Measurements from ENCODE around the gene HOXC4. TPM values are rescaled to one million over a fixed set of nuclear protein-coding genes. Genes with fewer than 3 reads are reported as not detected.

HOXC4 gene
- total and polyA plus RNA-seq, 5 experiments from 2014 or later, result 0.25 to 0.65 (median 0.53) TPM; not detected in 1

DNA sequence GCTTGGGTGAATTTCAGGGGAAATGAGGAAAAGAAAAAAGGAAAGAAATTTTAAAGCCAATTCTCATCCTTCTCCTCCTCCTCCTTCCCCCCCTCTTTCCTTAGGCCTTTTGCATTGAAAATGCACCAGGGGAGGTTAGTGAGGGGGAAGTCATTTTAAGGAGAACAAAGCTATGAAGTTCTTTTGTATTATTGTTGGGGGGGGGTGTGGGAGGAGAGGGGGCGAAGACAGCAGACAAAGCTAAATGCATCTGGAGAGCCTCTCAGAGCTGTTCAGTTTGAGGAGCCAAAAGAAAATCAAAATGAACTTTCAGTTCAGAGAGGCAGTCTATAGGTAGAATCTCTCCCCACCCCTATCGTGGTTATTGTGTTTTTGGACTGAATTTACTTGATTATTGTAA, 1.9 kb downstream of the HOXC4 start:
- Mint-ChIP-seq H3K9me3 (no peaks in the 10 kb centered on the region), H3K4me3 (peak overlapping the region in 2 of 10 donors; percentile 22 to 28), H3K27ac (no peak overlapping the region), H3K4me1 (peaks cover 12 to 34% (median 31%) of the 10 kb centered on the region in 4 donors), H3K36me3 (peaks cover 0 to 1% (median 0%) of the 10 kb centered on the region in 3 donors), H3K27me3 (peaks cover 32 to 83% (median 72%) of the 10 kb centered on the region in 5 donors)
- POLR2A ChIA-PET, result interaction anchor here (0.5 to 1.1 kb wide), 2 partner anchors 74 to 176 kb away, joined by 3 to 4 read pairs; no protein-coding TSS in a partner anchor
- ATAC-seq (no peak), DNase-seq (no peak)

DNA sequence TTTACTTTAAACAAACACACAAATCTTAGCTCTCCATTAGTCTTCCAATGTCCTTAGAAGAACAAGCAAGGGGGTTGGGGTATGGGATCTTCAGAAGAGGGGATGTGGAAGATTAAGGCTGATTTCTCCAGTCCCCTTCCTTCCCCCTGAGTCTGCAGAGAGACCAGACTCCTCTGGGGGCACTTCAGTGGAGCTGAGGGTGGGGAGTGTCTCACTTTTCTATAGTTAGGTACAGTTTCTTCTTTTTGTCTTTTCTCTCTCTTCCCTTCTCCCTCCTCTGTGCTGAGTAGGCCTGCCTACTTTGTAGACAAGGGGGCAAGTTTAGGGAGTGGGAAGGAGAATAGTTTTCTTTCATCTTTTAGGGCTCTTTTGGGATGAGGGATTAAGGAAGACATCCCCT, 2.5 kb downstream of the HOXC4 start:
- peaks cover 12 to 29% (median 29%) of the 10 kb centered on the region in 4 donors for H3K4me1 Mint-ChIP-seq
- peaks cover 32 to 83% (median 73%) of the 10 kb centered on the region in 5 donors for H3K27me3 Mint-ChIP-seq
- no peak for ATAC-seq
- no peak overlapping the region for H3K27ac Mint-ChIP-seq
- no peak for DNase-seq
- no peaks in the 10 kb centered on the region for H3K9me3 Mint-ChIP-seq
- peaks cover 0 to 1% (median 0%) of the 10 kb centered on the region in 3 donors for H3K36me3 Mint-ChIP-seq
- no peak overlapping the region for H3K4me3 Mint-ChIP-seq
- POLR2A ChIA-PET, result no interaction called here

DNA sequence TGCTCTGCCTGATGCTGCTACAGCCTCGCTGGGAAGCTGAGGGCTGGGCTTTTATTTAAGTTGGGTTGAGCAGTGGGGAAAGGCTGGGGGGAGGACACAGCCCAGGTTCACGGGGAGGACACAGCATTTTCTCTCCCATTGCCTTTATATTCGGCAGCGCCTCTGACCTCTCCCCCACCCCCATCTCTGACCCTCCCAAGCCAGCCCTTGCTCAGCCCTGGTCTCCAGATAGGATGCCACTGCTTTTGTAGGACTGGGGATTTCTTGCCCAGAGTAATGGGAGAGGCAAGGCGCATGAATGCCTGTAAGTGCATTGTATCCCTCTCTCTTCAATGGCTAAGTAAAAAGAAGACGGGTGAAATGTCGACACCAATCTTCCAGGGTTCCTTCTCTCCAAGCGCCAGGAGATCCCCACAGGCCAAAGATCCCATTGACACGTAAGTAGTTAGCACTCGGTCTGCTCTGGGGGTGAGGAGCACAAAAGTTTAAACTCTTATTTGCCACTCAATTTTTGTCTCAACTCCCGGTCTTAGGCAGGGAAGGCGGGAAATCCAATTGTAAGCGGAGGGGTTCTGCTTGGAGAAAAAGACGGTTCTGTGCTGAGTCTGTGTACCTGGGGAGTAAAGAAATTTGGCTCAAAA, 4.6 kb downstream of the HOXC4 start:
- peaks cover 35 to 83% (median 74%) of the 10 kb centered on the region in 5 donors for H3K27me3 Mint-ChIP-seq
- H3K27ac Mint-ChIP-seq, result no peak overlapping the region
- POLR2A ChIA-PET, result no interaction called here
- peaks cover 7 to 13% (median 10%) of the 10 kb centered on the region in 4 donors for H3K4me1 Mint-ChIP-seq
- DNase-seq (no peak), ATAC-seq (no peak)
- peaks cover 0 to 1% (median 0%) of the 10 kb centered on the region in 3 donors for H3K36me3 Mint-ChIP-seq
- H3K4me3 Mint-ChIP-seq, result no peak overlapping the region
- no peaks in the 10 kb centered on the region for H3K9me3 Mint-ChIP-seq

DNA sequence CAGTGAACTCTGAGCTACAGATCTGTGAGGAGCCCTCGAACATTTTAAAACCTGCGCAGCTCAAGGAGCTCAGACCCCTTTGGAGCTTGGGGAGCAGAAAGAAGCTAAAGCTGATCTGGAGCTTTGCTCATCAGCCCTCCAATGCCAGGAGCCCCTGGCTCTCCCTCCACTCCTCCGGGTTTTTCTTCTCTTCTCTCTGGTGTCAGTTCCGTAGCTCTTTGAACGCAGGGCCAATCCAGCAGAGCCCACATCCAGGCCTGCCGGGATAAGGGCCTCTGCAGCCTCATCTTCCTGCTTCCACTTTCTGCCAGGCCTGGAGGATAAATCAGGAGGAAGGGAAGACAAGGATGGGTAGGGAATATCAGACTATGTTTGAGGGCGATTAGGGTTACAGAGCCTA, 6.0 kb downstream of the HOXC4 start:
- Mint-ChIP-seq H3K4me3 (no peak overlapping the region), H3K4me1 (peaks cover 2 to 4% (median 3%) of the 10 kb centered on the region in 4 donors), H3K36me3 (peaks cover 0 to 1% (median 0%) of the 10 kb centered on the region in 3 donors), H3K27me3 (peaks cover 36 to 84% (median 75%) of the 10 kb centered on the region in 5 donors), H3K9me3 (no peaks in the 10 kb centered on the region), H3K27ac (no peak overlapping the region)
- no peak for DNase-seq
- no peak for ATAC-seq
- POLR2A ChIA-PET, result interaction anchor here (0.7 kb wide), 1 partner anchor 68 kb away, joined by 7 read pairs; no protein-coding TSS in a partner anchor

DNA sequence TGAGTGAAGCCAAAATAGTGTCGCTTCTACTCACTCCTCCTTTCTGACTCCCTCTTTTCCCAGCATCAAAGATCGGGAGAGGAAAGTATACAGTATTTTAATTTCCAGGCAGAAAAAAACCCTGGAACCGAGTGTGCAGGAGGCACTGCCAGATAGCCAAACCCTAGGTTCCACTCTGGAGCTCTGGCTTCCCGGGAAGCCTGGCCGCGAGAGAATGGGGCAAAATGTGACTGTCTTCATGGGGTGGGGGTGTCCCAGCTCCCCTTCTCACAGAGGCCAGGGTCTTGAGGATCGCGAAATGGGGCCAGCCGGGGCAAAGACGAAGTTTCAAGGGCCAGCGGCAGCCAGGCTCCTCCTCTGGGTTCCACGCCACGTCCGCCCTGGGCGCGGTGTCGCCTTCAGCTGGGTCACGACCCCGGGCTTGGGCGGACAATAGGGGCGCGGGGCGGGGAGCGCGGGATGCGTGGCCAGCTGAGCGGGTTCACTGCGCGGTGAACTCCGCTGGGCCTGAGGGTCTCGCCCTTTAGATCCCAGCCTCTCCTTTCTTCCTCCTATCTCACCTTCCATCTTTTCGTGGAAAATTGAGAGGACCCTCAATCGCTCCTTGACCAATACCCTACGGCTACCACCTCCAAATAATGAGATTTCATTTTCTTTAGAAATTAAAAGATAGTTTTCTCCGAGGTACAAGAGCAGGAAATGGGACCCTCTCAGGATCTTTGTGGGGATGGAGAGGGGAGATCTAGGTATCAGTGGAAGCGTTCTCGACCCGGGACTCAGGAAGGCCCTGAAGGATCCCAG, 6.7 kb downstream of the HOXC4 start:
- Mint-ChIP-seq H3K4me1 (peaks cover 0 to 3% (median 0%) of the 10 kb centered on the region in 4 donors), H3K4me3 (no peak overlapping the region), H3K9me3 (no peaks in the 10 kb centered on the region), H3K27ac (no peak overlapping the region), H3K27me3 (peaks cover 34 to 77% (median 72%) of the 10 kb centered on the region in 5 donors), H3K36me3 (peaks cover 0 to 1% (median 0%) of the 10 kb centered on the region in 3 donors)
- ATAC-seq, result no peak
- DNase-seq, result no peak
- POLR2A ChIA-PET, result no interaction called here

DNA sequence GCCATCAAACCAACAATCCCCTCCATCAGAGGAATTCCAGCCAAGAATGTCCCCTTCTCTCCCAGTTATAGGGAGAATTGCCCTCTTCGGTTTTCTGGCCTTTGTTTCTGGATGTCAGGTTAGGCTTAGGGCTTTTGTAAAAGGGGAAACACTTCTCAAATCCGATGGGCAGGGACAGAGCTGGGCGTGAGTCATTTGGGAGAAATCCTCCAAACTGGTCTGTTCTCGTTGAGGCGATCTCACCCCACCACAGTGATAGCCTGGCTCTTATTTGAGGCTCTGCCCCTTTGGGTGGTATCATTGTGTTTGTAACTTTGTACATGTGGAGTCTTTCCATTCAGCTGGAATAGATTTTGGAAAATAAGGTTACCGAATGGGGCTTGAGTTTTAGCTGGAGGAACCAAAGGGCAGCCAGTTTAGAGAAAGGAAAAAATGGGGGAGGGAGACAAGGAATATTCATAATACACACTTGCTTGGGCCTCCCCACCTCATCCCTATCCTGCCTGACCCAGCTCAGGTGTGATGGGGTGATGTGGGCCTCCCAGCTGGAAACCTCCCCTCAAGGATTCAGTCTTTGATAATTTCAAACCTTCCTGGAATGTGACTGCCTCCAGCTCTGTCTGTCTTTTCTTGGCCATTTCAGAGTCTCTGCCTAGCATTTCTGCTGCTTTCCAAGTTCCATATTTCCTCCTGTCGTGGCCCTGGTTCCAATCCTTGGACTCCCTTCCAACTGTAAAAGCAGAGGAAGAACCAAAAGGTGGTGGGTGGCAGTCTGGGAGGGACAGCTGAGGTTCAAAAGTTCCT, 7.5 kb downstream of the HOXC4 start:
- Mint-ChIP-seq H3K36me3 (peaks cover 0 to 1% (median 0%) of the 10 kb centered on the region in 3 donors), H3K9me3 (no peaks in the 10 kb centered on the region), H3K27me3 (peaks cover 38 to 80% (median 73%) of the 10 kb centered on the region in 5 donors), H3K4me1 (peaks cover 0 to 1% (median 0%) of the 10 kb centered on the region in 4 donors), H3K27ac (no peak overlapping the region), H3K4me3 (no peak overlapping the region)
- ATAC-seq (no peak), DNase-seq (no peak)
- POLR2A ChIA-PET, result no interaction called here

DNA sequence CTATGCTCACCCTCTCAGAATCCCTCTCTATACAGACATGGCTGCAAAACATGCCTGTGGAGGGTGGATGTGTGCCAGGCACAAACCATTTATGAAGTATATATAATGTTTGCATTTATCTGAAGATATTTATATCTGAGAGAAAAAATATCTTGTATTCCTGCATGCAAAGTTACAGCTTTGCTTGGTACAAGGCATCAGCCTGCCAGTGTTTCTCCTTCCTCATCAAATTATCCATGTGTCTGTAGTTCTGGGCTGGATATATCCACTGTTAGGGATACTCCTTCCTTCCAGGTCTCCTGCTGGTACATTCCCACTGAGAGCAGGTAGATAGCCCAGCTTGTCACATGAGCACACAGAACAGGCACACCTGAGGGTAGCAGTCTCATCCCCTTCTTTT, 12.0 kb downstream of the HOXC4 start:
- POLR2A ChIA-PET, result interaction anchor here (2.1 kb wide), 1 partner anchor 13 kb away, joined by 6 read pairs; the partner anchor contains the start of gene HOXC4
- no peak for ATAC-seq

DNA sequence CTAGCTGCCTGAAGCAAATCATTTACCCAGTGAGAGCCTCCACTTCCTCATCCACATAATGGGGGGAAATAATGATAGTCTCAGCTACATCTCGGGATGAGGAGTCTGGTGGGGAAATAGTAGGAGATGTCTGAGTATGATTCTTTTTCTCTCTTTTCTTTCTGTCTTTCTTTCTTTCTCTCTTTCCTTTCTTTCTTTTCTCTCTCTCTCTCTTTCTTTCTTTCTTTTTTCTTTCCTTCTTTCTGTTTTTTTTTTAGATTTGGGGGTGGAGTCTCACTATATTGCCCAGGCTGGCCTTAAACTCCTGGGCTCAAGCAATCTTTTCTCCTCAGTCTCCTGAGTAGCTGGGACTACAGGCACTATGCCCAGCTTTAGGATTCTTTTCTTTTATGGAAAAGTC, 12.8 kb downstream of the HOXC4 start:
- no peaks in the 10 kb centered on the region for H3K9me3 Mint-ChIP-seq
- no peak overlapping the region for H3K4me3 Mint-ChIP-seq
- H3K27me3 Mint-ChIP-seq, result peaks cover 24 to 63% (median 50%) of the 10 kb centered on the region in 5 donors
- POLR2A ChIA-PET, result interaction anchor here (2.1 kb wide), 1 partner anchor 13 kb away, joined by 6 read pairs; the partner anchor contains the start of gene HOXC4
- ATAC-seq (no peak), DNase-seq (no peak)
- H3K4me1 Mint-ChIP-seq, result no peaks in the 10 kb centered on the region
- H3K27ac Mint-ChIP-seq, result no peak overlapping the region
- no peaks in the 10 kb centered on the region for H3K36me3 Mint-ChIP-seq

More for the DNA sequence above, 12.0 kb downstream of the HOXC4 start:
- H3K9me3 Mint-ChIP-seq, result no peaks in the 10 kb centered on the region
- no peaks in the 10 kb centered on the region for H3K4me1 Mint-ChIP-seq
- H3K27me3 Mint-ChIP-seq, result peaks cover 25 to 63% (median 57%) of the 10 kb centered on the region in 5 donors
- no peak overlapping the region for H3K4me3 Mint-ChIP-seq
- H3K27ac Mint-ChIP-seq, result no peak overlapping the region
- no peak for DNase-seq
- no peaks in the 10 kb centered on the region for H3K36me3 Mint-ChIP-seq

DNA sequence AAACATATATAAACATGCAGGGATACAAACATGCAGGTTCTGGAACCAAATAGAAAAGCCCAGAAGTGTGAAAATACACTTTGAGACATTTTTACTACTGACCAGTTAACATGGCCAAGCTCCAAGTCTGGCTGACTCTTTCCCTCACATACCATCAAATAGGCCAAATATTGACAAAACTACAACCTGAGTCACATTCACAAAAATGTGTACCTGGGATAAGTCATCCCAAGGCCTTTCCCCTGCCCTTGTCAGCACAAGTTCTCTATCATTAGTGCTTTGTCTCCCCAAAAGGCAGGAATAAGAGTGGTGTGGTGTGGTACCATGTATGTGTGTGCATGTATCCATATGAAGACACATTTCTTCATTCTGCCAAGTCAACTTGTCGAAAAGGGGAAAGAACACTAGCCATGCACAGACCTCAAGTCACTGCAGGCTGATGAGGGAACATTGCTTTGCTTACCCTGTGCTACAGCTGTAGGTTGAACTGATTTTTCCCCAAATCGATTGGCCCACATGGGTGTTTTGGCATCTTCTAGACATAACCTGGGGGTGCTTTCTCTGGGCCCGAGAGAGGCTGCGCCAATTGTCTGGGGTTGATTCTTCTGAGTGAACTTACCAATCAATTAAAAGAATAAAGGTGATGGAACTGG, 14.9 kb downstream of the HOXC4 start:
- Mint-ChIP-seq H3K27ac (no peak overlapping the region), H3K27me3 (peaks cover 16 to 53% (median 28%) of the 10 kb centered on the region in 5 donors), H3K4me3 (no peak overlapping the region), H3K4me1 (no peaks in the 10 kb centered on the region), H3K9me3 (no peaks in the 10 kb centered on the region), H3K36me3 (no peaks in the 10 kb centered on the region)
- DNase-seq (no peak), ATAC-seq (no peak)
- POLR2A ChIA-PET, result no interaction called here

DNA sequence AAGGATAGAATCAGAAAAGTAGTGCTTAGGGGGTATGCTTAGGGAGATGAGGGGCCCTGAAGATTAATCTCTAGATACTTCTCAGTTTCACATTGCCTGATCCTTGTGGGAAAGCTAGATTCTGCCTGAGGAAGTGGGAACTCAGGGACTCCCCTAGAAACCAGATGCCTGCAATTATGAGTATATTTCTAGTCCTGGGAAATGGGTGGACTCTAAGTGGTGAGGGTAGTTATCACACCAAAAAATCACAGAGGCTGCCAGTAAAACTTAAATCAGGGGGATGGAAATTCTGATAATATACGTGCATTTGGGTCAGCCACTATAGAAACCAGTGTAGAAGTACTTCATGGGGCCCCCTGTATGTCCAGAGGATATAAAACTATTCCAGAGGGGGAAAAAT, 18.3 kb downstream of the HOXC4 start:
- no peaks in the 10 kb centered on the region for H3K9me3 Mint-ChIP-seq
- ATAC-seq (no peak), DNase-seq (no peak)
- no peaks in the 10 kb centered on the region for H3K36me3 Mint-ChIP-seq
- POLR2A ChIA-PET, result no interaction called here
- H3K27me3 Mint-ChIP-seq, result peaks cover 6 to 39% (median 10%) of the 10 kb centered on the region in 5 donors
- H3K27ac Mint-ChIP-seq, result no peak overlapping the region
- no peaks in the 10 kb centered on the region for H3K4me1 Mint-ChIP-seq
- no peak overlapping the region for H3K4me3 Mint-ChIP-seq

DNA sequence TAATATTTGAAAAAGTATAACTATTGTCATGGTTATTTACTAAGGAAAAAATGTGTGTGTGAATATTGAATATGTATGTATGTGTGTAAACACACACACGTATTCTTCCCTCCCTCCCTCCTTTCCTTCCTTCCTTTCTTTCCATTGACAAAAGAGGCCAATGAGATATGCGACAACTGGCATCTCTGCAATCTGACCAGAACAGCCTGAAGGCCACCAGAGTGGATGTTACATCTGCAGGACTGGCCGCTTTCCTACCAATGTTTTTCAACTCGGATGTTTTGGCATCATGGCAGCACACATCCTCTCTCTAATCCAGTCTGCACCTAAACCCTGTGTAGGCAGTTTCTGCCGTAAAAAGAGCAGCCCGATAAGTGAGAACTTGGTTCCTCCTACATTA, 20.7 kb downstream of the HOXC4 start:
- Mint-ChIP-seq H3K27ac (no peak overlapping the region), H3K27me3 (peaks cover under 1 to 28% (median 10%) of the 10 kb centered on the region in 5 donors), H3K4me1 (peaks cover 0 to 5% (median 2%) of the 10 kb centered on the region in 4 donors), H3K36me3 (no peaks in the 10 kb centered on the region), H3K9me3 (no peaks in the 10 kb centered on the region), H3K4me3 (no peak overlapping the region)
- DNase-seq (no peak), ATAC-seq (no peak)
- POLR2A ChIA-PET, result no interaction called here

DNA sequence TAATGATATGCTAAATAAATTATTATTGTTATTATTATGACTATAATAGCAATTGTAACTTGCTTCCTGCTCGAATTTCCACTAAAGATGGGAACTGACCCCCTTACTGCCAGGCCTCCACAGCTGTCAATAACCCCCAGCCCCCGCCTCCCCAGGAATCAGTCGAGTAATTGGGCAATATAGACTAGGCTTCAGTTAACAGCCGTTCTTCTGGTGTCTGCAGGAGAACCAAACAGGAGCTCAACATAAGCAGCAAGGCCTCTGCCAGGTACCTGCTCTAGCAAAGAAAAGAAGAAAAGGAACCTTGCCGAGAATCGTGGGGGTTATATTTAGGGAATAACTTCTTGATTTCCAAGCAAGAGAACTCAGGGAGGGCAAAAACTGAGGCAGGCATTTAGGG, 21.8 kb downstream of the HOXC4 start:
- Mint-ChIP-seq H3K4me1 (peaks cover 2 to 10% (median 3%) of the 10 kb centered on the region in 4 donors), H3K36me3 (no peaks in the 10 kb centered on the region), H3K4me3 (no peak overlapping the region)

More for the DNA sequence above, 21.8 kb downstream of the HOXC4 start:
- POLR2A ChIA-PET, result no interaction called here
- no peaks in the 10 kb centered on the region for H3K9me3 Mint-ChIP-seq
- H3K27ac Mint-ChIP-seq, result no peak overlapping the region
- H3K27me3 Mint-ChIP-seq, result peaks cover 0 to 23% (median 10%) of the 10 kb centered on the region in 5 donors
- ATAC-seq (no peak), DNase-seq (no peak)
